ENCODE results near the gene BCOR. TPM values are rescaled to one million over a fixed set of nuclear protein-coding genes. Genes with fewer than 3 reads are reported as not detected.

The BCOR gene
- total RNA-seq, 1 experiment from 2014 or later = 0.68 TPM

GRCh38 chrX:40037367-40037766 is 60.4 kb downstream of the BCOR start:
- Histone ChIP-seq H3K4me2 (no peak overlapping the region), H2AFZ (no peak overlapping the region), H3K9me2 (ENCODE audit: insufficient read depth) (no peaks in the 10 kb centered on the region), H3K79me2 (ENCODE audit: low read depth) (no peaks in the 10 kb centered on the region), H3K4me3 (no peak overlapping the region), H3F3A (ENCODE audit: insufficient read depth, low read depth) (no peaks in the 10 kb centered on the region), H4K20me1 (ENCODE audit: insufficient read depth) (no peaks in the 10 kb centered on the region), H3K27ac (no peak overlapping the region), H3K27me3 (ENCODE audit: insufficient read depth, low read depth) (no peaks in the 10 kb centered on the region), H3K9me3 (ENCODE audit: insufficient read depth, low read depth) (no peaks in the 10 kb centered on the region), H3K4me1 (replicated peaks; ENCODE audit: insufficient read depth) (no peaks in the 10 kb centered on the region), H3K36me3 (ENCODE audit: low read depth) (no peaks in the 10 kb centered on the region)
- DNase-seq = no peak
- TF ChIP-seq EZH2 (IDR thresholded peaks at IDR 0.05; ENCODE audit: low read depth) = no peak
- TF ChIP-seq, protein P1, sequence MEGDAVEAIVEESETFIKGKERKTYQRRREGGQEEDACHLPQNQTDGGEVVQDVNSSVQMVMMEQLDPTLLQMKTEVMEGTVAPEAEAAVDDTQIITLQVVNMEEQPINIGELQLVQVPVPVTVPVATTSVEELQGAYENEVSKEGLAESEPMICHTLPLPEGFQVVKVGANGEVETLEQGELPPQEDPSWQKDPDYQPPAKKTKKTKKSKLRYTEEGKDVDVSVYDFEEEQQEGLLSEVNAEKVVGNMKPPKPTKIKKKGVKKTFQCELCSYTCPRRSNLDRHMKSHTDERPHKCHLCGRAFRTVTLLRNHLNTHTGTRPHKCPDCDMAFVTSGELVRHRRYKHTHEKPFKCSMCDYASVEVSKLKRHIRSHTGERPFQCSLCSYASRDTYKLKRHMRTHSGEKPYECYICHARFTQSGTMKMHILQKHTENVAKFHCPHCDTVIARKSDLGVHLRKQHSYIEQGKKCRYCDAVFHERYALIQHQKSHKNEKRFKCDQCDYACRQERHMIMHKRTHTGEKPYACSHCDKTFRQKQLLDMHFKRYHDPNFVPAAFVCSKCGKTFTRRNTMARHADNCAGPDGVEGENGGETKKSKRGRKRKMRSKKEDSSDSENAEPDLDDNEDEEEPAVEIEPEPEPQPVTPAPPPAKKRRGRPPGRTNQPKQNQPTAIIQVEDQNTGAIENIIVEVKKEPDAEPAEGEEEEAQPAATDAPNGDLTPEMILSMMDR (conservative IDR thresholded peaks at IDR 0.05) = no peak
- intact Hi-C loops (cut with micrococcal nuclease; ENCODE audit: unreplicated experiment) = no loop called here
- CTCF ChIA-PET = no interaction called here
- no TSS peak for BruUV-seq (replicated peaks)
- POLR2A ChIA-PET (ENCODE audit: unreplicated experiment) = no interaction called here

GRCh38 chrX:40035726-40036125 is 62.0 kb downstream of the BCOR start:
- DNase-seq = no peak
- TF ChIP-seq EZH2 (IDR thresholded peaks at IDR 0.05; ENCODE audit: low read depth) = no peak
- TF ChIP-seq, protein P1 (conservative IDR thresholded peaks at IDR 0.05) = no peak
- H3K27ac ChIP-seq = no peak overlapping the region
- H2AFZ ChIP-seq = no peak overlapping the region
- H3F3A ChIP-seq (ENCODE audit: insufficient read depth, low read depth) = no peaks in the 10 kb centered on the region
- H3K27me3 ChIP-seq (ENCODE audit: insufficient read depth, low read depth) = no peaks in the 10 kb centered on the region
- CTCF ChIA-PET = no interaction called here
- H3K9me3 ChIP-seq (ENCODE audit: insufficient read depth, low read depth) = no peaks in the 10 kb centered on the region
- intact Hi-C loops (cut with micrococcal nuclease; ENCODE audit: unreplicated experiment) = no loop called here
- H4K20me1 ChIP-seq (ENCODE audit: insufficient read depth) = no peaks in the 10 kb centered on the region
- BruUV-seq (replicated peaks) = no TSS peak
- H3K36me3 ChIP-seq (ENCODE audit: low read depth) = no peaks in the 10 kb centered on the region
- H3K4me3 ChIP-seq = no peak overlapping the region
- H3K9me2 ChIP-seq (ENCODE audit: insufficient read depth) = no peaks in the 10 kb centered on the region
- no peak overlapping the region for H3K4me2 ChIP-seq
- no peaks in the 10 kb centered on the region for H3K4me1 ChIP-seq (replicated peaks; ENCODE audit: insufficient read depth)
- H3K79me2 ChIP-seq (ENCODE audit: low read depth) = no peaks in the 10 kb centered on the region
- POLR2A ChIA-PET (ENCODE audit: unreplicated experiment) = no interaction called here

DNA sequence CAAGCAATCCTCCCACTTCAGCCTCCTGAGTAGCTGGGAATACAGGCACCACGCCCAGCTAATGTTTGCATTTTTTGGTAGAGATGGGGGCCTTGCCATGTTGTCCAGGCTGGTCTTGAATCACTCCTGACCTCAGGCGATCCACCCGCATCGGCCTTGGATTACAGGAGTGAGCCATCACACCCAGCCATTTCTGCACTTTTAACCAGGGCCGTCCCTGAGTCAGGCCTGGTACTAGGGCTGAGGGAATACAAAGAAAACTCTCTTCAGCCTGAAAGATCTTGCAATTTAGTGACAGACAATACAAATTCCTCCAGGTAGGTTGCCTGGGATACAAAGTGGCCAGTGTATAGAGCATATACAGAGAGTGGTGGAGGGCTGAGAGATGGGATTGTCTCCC is 65.8 kb downstream of the BCOR start:
- Histone ChIP-seq H3K4me3 (no peak overlapping the region), H3K9me2 (ENCODE audit: insufficient read depth) (no peaks in the 10 kb centered on the region), H3K4me1 (replicated peaks; ENCODE audit: insufficient read depth) (no peaks in the 10 kb centered on the region), H3K4me2 (no peak overlapping the region), H3K79me2 (ENCODE audit: low read depth) (no peaks in the 10 kb centered on the region), H3K9me3 (ENCODE audit: insufficient read depth, low read depth) (no peaks in the 10 kb centered on the region), H3K27ac (no peak overlapping the region), H3K36me3 (ENCODE audit: low read depth) (no peaks in the 10 kb centered on the region), H4K20me1 (ENCODE audit: insufficient read depth) (no peaks in the 10 kb centered on the region), H3K27me3 (ENCODE audit: insufficient read depth, low read depth) (no peaks in the 10 kb centered on the region), H2AFZ (no peak overlapping the region), H3F3A (ENCODE audit: insufficient read depth, low read depth) (no peaks in the 10 kb centered on the region)
- POLR2A ChIA-PET (ENCODE audit: unreplicated experiment) = no interaction called here
- intact Hi-C loops (cut with micrococcal nuclease; ENCODE audit: unreplicated experiment) = no loop called here
- CTCF ChIA-PET = no interaction called here
- DNase-seq = no peak
- BruUV-seq (replicated peaks) = no TSS peak
- TF ChIP-seq, protein P1 (conservative IDR thresholded peaks at IDR 0.05) = no peak
- no peak for TF ChIP-seq EZH2 (IDR thresholded peaks at IDR 0.05; ENCODE audit: low read depth)

All from PC-9 (cell line).